ENCODE measurements around the gene OR10K1. TPM values are rescaled to one million over a fixed set of nuclear protein-coding genes. Genes with fewer than 3 reads are reported as not detected.
A peak's percentile ranks its signal among the peaks of the same experiment; 100 is the strongest.

Gene OR10K1
- not detected in 3 replicates for total RNA-seq

- no peak within 1 kb of the TSS for H3K4me3 Mint-ChIP-seq
- peaks cover 6% of the 10 kb centered on the region for H3K27me3 Mint-ChIP-seq (ENCODE audit: low read depth)
- no peaks in the 10 kb centered on the region for H3K9me3 Mint-ChIP-seq
- peaks cover 6% of the 10 kb centered on the region for H3K4me1 Mint-ChIP-seq
- no peak for DNase-seq (ENCODE audit: low spot score in 2 of 2, unreplicated experiment in 2 of 2)
- TF ChIP-seq CTCF (IDR thresholded peaks at IDR 0.05; ENCODE audit: unreplicated experiment), result no peak
- H3K36me3 Mint-ChIP-seq, result no peaks in the 10 kb centered on the region
- H3K27ac Mint-ChIP-seq, result no peak within 1 kb of the TSS
Measured at GRCh38 chr1:158461534-158461933, at the start of gene OR10K1. Gene OR10K1 (plus strand): TSS chr1:158461834. CDS start chr1:158465562, 3,728 bp downstream.

DNA sequence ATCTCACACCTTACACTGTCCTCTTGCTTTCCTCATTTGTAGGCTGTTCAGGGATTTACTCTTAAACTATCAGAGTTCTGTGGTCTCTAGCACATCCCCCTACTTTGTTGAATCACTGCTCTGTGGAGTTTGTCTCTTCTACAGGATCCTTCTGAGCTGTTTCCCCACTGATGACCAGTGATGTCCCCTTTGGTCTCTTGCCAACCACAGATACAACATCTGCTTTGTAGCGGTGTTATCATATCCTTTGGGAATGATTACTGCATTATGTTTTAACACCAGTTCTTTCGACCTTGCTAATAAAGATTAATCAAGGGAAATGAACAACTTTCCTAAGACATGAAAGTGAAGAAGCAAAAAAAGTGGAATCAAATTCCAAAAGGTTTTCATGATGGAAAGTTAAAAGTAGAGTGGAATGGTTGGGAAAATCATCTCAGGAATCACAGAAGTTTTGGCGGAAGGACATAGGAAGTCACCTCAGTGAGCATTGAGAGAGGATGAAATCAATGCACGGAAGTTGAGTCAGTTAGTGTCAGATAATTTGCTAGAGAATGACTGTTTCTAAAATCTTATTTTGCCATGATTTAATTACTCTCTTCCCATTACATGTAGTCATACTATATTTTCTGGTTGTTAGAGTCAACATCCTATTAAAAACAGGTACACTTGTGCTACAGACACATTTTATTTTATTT is 46.8 kb upstream of the OR10K1 start:
- DNase-seq (ENCODE audit: low spot score in 2 of 2, unreplicated experiment in 2 of 2), result no peak
- H3K4me1 Mint-ChIP-seq, result peaks cover 1% of the 10 kb centered on the region
- no peak overlapping the region for H3K4me3 Mint-ChIP-seq
- H3K36me3 Mint-ChIP-seq, result no peaks in the 10 kb centered on the region
- H3K9me3 Mint-ChIP-seq, result no peaks in the 10 kb centered on the region
- no peaks in the 10 kb centered on the region for H3K27me3 Mint-ChIP-seq (ENCODE audit: low read depth)
- no peak for TF ChIP-seq CTCF (IDR thresholded peaks at IDR 0.05; ENCODE audit: unreplicated experiment)
- H3K27ac Mint-ChIP-seq, result no peak overlapping the region

DNA sequence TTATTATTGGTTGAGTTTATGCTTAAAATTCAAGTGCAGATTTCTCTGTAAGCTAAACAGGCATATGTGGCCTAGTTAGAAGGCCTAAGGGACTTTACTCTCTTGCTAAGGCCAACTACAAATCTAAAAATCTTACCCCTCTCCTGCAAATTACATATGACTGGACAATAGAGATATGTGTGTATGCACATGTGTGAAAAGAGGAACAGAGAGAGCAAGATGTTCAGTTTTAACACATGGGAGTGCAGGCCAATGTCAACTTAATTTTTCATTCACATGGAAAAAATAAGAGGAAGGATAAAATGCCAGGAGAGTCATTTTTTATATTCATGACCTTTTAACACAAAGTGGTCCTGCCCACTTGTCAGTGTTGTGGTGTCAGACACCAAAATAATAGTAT is 44.0 kb upstream of the OR10K1 start:
- no peak overlapping the region for H3K27ac Mint-ChIP-seq
- no peak for TF ChIP-seq CTCF (IDR thresholded peaks at IDR 0.05; ENCODE audit: unreplicated experiment)
- no peak for DNase-seq (ENCODE audit: low spot score in 2 of 2, unreplicated experiment in 2 of 2)
- no peaks in the 10 kb centered on the region for H3K27me3 Mint-ChIP-seq (ENCODE audit: low read depth)
- H3K4me3 Mint-ChIP-seq, result no peak overlapping the region
- H3K9me3 Mint-ChIP-seq, result no peaks in the 10 kb centered on the region
- H3K4me1 Mint-ChIP-seq, result peaks cover 7% of the 10 kb centered on the region
- no peaks in the 10 kb centered on the region for H3K36me3 Mint-ChIP-seq

DNA sequence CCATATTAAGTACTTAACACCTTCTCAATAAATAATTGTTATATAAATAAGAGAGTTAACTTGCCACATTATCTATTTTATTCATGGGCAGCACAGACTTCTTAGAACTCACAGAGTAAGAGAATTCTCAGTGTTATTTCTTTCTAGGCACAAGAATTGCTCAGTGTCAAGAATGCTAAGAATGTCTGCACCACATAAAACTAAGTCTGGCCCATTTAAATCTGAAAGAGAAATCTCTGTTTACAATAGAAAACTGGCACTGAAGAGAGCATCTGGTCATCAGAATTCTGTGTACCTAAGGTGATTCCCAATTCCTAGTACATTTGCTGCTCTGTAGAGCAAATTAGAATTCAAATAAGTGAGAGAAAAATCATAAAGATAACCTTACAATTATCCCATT is 39.4 kb upstream of the OR10K1 start:
- no peak overlapping the region for H3K4me3 Mint-ChIP-seq
- peaks cover 14% of the 10 kb centered on the region for H3K4me1 Mint-ChIP-seq
- H3K9me3 Mint-ChIP-seq, result no peaks in the 10 kb centered on the region
- DNase-seq (ENCODE audit: low spot score in 2 of 2, unreplicated experiment in 2 of 2), result no peak
- H3K36me3 Mint-ChIP-seq, result no peaks in the 10 kb centered on the region
- no peak for TF ChIP-seq CTCF (IDR thresholded peaks at IDR 0.05; ENCODE audit: unreplicated experiment)
- H3K27ac Mint-ChIP-seq, result no peak overlapping the region
- no peaks in the 10 kb centered on the region for H3K27me3 Mint-ChIP-seq (ENCODE audit: low read depth)

- no peaks in the 10 kb centered on the region for H3K27me3 Mint-ChIP-seq (ENCODE audit: low read depth)
- H3K27ac Mint-ChIP-seq, result peak overlapping the region; percentile 2
- no peak for TF ChIP-seq CTCF (IDR thresholded peaks at IDR 0.05; ENCODE audit: unreplicated experiment)
- H3K4me1 Mint-ChIP-seq, result peaks cover 13% of the 10 kb centered on the region
- peaks cover 9% of the 10 kb centered on the region for H3K9me3 Mint-ChIP-seq
- H3K36me3 Mint-ChIP-seq, result no peaks in the 10 kb centered on the region
- no peak for DNase-seq (ENCODE audit: low spot score in 2 of 2, unreplicated experiment in 2 of 2)
- no peak overlapping the region for H3K4me3 Mint-ChIP-seq
Measured at GRCh38 chr1:158425027-158425426, 36.6 kb upstream of the OR10K1 start.
